ENCODE results near the gene BCL7C. TPM values are rescaled to one million over a fixed set of nuclear protein-coding genes. Genes with fewer than 3 reads are reported as not detected.

The BCL7C gene
- total RNA-seq, 1 donor: 33.3 TPM

DNA sequence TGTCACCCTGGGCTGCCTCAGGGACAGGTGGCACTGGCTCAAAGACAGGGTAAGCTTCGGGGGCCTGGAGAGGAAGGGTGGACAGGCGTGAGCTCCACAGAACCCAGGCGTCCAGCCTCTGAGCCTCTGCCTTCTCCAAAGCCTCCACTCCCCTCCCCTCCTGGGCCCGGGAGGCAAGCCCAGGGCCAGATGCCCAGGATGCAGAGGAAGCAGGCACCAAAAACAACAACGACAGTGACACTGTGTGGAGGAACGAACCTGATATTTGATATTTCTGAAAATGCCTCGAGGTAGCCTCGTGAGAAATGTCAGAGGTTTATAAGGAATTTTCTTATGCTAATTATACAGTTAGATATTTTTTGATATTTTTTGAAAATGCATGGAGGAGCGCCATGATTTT lies 6.0 kb downstream of the BCL7C start:
- Histone ChIP-seq H3K9me3 (ENCODE audit: low read depth, low read length) (no peaks in the 10 kb centered on the region), H4K20me1 (ENCODE audit: insufficient read depth, low read length) (no peaks in the 10 kb centered on the region), H3K4me2 (ENCODE audit: insufficient read depth, low read length) (no peak overlapping the region), H2AFZ (ENCODE audit: low read length) (no peak overlapping the region), H3K4me1 (ENCODE audit: insufficient read depth, low read length) (peaks cover 2% of the 10 kb centered on the region), H3K27me3 (ENCODE audit: insufficient read depth, low read length) (no peaks in the 10 kb centered on the region), H3K79me2 (ENCODE audit: insufficient read depth, low read length) (peaks cover 10% of the 10 kb centered on the region), H3K27ac (ENCODE audit: low read depth, low read length) (no peak overlapping the region), H3K4me3 (ENCODE audit: insufficient read depth, low read length) (no peak overlapping the region), H3K36me3 (ENCODE audit: insufficient read depth, low read length) (peaks cover 32% of the 10 kb centered on the region)
- DNase-seq (ENCODE audit: insufficient read length, low spot score, missing footprints): no peak
- TF ChIP-seq, protein P1, sequence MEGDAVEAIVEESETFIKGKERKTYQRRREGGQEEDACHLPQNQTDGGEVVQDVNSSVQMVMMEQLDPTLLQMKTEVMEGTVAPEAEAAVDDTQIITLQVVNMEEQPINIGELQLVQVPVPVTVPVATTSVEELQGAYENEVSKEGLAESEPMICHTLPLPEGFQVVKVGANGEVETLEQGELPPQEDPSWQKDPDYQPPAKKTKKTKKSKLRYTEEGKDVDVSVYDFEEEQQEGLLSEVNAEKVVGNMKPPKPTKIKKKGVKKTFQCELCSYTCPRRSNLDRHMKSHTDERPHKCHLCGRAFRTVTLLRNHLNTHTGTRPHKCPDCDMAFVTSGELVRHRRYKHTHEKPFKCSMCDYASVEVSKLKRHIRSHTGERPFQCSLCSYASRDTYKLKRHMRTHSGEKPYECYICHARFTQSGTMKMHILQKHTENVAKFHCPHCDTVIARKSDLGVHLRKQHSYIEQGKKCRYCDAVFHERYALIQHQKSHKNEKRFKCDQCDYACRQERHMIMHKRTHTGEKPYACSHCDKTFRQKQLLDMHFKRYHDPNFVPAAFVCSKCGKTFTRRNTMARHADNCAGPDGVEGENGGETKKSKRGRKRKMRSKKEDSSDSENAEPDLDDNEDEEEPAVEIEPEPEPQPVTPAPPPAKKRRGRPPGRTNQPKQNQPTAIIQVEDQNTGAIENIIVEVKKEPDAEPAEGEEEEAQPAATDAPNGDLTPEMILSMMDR (IDR thresholded peaks at IDR 0.05; ENCODE audit: extremely low read depth, low read depth, low read length): no peak

- Histone ChIP-seq H3K79me2 (ENCODE audit: insufficient read depth, low read length) (peaks cover 3% of the 10 kb centered on the region), H3K36me3 (ENCODE audit: insufficient read depth, low read length) (peaks cover 30% of the 10 kb centered on the region), H3K27me3 (ENCODE audit: insufficient read depth, low read length) (no peaks in the 10 kb centered on the region), H3K4me1 (ENCODE audit: insufficient read depth, low read length) (no peaks in the 10 kb centered on the region), H3K4me2 (ENCODE audit: insufficient read depth, low read length) (no peak overlapping the region), H3K9me3 (ENCODE audit: low read depth, low read length) (no peaks in the 10 kb centered on the region), H3K4me3 (ENCODE audit: insufficient read depth, low read length) (no peak overlapping the region), H3K27ac (ENCODE audit: low read depth, low read length) (no peak overlapping the region), H4K20me1 (ENCODE audit: insufficient read depth, low read length) (no peaks in the 10 kb centered on the region), H2AFZ (ENCODE audit: low read length) (no peak overlapping the region)
- DNase-seq (ENCODE audit: insufficient read length, low spot score, missing footprints): no peak
- TF ChIP-seq, protein P1 (IDR thresholded peaks at IDR 0.05; ENCODE audit: extremely low read depth, low read depth, low read length): no peak
Observed at GRCh38 chr16:30886145-30886544, 7.7 kb downstream of the BCL7C start.

DNA sequence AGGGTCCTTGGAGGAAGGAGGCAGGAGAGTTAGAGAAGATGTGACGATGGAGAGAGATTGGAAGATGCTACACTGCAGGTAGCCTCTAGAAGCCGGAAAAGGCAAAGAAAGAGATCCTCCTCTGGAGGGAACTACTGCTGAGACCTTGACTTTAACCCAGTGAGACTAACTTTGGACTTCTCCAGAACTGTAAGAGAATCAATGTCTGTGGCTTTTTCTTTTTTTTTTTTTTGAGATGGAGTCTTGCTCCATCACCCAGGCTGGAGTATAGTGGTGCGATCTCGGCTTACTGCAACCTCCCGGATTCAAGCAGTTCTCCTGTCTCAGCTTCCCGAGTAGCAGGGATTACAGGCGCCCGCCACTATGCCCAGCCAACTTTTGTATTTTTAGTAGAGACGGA lies 8.7 kb downstream of the BCL7C start:
- no peaks in the 10 kb centered on the region for H3K9me3 ChIP-seq (ENCODE audit: low read depth, low read length)
- H3K4me2 ChIP-seq (ENCODE audit: insufficient read depth, low read length): no peak overlapping the region
- H3K79me2 ChIP-seq (ENCODE audit: insufficient read depth, low read length): peaks cover 3% of the 10 kb centered on the region
- no peak overlapping the region for H2AFZ ChIP-seq (ENCODE audit: low read length)
- no peak overlapping the region for H3K4me3 ChIP-seq (ENCODE audit: insufficient read depth, low read length)
- no peak overlapping the region for H3K27ac ChIP-seq (ENCODE audit: low read depth, low read length)
- no peaks in the 10 kb centered on the region for H3K4me1 ChIP-seq (ENCODE audit: insufficient read depth, low read length)
- no peak for DNase-seq (ENCODE audit: insufficient read length, low spot score, missing footprints)
- H4K20me1 ChIP-seq (ENCODE audit: insufficient read depth, low read length): no peaks in the 10 kb centered on the region
- H3K36me3 ChIP-seq (ENCODE audit: insufficient read depth, low read length): peaks cover 34% of the 10 kb centered on the region
- TF ChIP-seq, protein P1 (IDR thresholded peaks at IDR 0.05; ENCODE audit: extremely low read depth, low read depth, low read length): no peak
- H3K27me3 ChIP-seq (ENCODE audit: insufficient read depth, low read length): no peaks in the 10 kb centered on the region

DNA sequence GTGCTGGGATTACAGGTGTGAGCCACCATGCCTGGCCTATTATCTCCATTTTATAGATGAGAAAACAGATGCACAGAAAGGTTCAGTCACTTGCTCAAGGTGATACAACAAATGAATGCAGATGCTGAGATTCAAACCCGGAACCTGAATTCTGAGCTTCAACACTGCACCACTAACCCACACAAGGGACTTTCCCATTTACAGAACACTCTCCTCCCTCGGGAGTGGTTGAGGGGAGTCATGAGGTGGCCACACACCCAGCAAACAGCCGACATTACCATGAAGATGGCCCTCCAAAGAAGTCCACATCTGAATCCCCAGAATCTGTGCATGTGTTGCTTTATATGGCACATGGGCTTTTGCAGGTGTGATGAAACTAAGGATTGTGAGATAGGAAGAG lies 9.1 kb downstream of the BCL7C start:
- Histone ChIP-seq H3K4me2 (ENCODE audit: insufficient read depth, low read length) (no peak overlapping the region), H2AFZ (ENCODE audit: low read length) (no peak overlapping the region), H3K27ac (ENCODE audit: low read depth, low read length) (no peak overlapping the region), H4K20me1 (ENCODE audit: insufficient read depth, low read length) (no peaks in the 10 kb centered on the region), H3K9me3 (ENCODE audit: low read depth, low read length) (no peaks in the 10 kb centered on the region), H3K4me3 (ENCODE audit: insufficient read depth, low read length) (no peak overlapping the region), H3K4me1 (ENCODE audit: insufficient read depth, low read length) (no peaks in the 10 kb centered on the region), H3K36me3 (ENCODE audit: insufficient read depth, low read length) (peaks cover 34% of the 10 kb centered on the region), H3K79me2 (ENCODE audit: insufficient read depth, low read length) (peaks cover 3% of the 10 kb centered on the region), H3K27me3 (ENCODE audit: insufficient read depth, low read length) (no peaks in the 10 kb centered on the region)
- TF ChIP-seq, protein P1 (IDR thresholded peaks at IDR 0.05; ENCODE audit: extremely low read depth, low read depth, low read length): no peak
- peak; percentile 29 for DNase-seq (ENCODE audit: insufficient read length, low spot score, missing footprints)

All from osteoblast (primary cell).